Retinal pigment epithelial cell (primary cell): ENCODE data around the gene SACS.

Experiments used
- DNase-seq: peaks from one replicate; pipeline ENCODE4 v3.0.0-alpha.2; 2010; ENCODE audit warnings: low read depth
- H3K4me3 ChIP-seq: 2 replicates; pipeline ENCODE4 v1.5.1; 2011; ENCODE audit warnings: mild to moderate bottlenecking, low read length, control low read depth, moderate library complexity
- TF ChIP-seq, protein P1 (sequence below): conservative IDR thresholded peaks from 2 replicates; pipeline ENCODE4 v1.5.1; 2011; ENCODE audit warnings: low read depth, low read length, control low read depth, inconsistent platforms

SACS gene

DNA sequence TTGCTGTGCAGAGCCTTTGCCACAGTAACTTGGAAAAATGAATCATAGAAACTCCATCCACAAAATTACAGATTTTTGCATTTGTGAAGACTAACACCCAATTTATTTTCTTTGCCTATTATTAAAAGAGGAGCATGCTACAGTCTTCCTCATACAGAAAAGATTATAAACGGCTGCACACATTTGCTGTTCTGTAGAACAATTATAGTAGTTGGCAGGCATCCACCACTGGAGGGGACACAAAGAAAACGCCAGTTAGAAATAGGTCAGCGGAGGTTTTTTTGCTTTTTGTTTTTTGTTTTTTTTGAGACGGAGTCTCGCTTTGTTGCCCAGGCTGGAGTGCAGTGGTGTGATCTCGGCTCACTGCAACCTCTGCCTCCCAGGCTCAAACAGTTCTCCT lies 51.6 kb downstream of the SACS start:
- TF ChIP-seq, protein P1, sequence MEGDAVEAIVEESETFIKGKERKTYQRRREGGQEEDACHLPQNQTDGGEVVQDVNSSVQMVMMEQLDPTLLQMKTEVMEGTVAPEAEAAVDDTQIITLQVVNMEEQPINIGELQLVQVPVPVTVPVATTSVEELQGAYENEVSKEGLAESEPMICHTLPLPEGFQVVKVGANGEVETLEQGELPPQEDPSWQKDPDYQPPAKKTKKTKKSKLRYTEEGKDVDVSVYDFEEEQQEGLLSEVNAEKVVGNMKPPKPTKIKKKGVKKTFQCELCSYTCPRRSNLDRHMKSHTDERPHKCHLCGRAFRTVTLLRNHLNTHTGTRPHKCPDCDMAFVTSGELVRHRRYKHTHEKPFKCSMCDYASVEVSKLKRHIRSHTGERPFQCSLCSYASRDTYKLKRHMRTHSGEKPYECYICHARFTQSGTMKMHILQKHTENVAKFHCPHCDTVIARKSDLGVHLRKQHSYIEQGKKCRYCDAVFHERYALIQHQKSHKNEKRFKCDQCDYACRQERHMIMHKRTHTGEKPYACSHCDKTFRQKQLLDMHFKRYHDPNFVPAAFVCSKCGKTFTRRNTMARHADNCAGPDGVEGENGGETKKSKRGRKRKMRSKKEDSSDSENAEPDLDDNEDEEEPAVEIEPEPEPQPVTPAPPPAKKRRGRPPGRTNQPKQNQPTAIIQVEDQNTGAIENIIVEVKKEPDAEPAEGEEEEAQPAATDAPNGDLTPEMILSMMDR = no peak
- H3K4me3 ChIP-seq = no peak overlapping the region
- DNase-seq = no peak

- DNase-seq = no peak
- no peak overlapping the region for H3K4me3 ChIP-seq
- TF ChIP-seq, protein P1 = no peak
These were observed 53.0 kb downstream of the SACS start for GRCh38 chr13:23380534-23380933.

- TF ChIP-seq, protein P1 = no peak
- H3K4me3 ChIP-seq = no peak overlapping the region
These were observed 55.4 kb downstream of the SACS start for GRCh38 chr13:23377983-23378632.

GRCh38 chr13:23377579-23377978 lies 55.9 kb downstream of the SACS start:
- TF ChIP-seq, protein P1 = no peak
- DNase-seq = no peak
- H3K4me3 ChIP-seq = no peak overlapping the region

More at GRCh38 chr13:23377983-23378632, 55.4 kb downstream of the SACS start:
- DNase-seq = peak; percentile 89

- peak; percentile 66 for DNase-seq
- TF ChIP-seq, protein P1 = no peak
- peak overlapping the region; percentile 54 for H3K4me3 ChIP-seq
These were observed 58.2 kb downstream of the SACS start for GRCh38 chr13:23375001-23375971.

- no peak for DNase-seq
- no peak overlapping the region for H3K4me3 ChIP-seq
- TF ChIP-seq, protein P1 = no peak
These were observed 61.1 kb downstream of the SACS start for GRCh38 chr13:23372264-23372906.
